GM12873 (cell line): ENCODE data around the gene NAV2.

ENCODE experiments used
- TF ChIP-seq, protein P1 (sequence below): IDR thresholded peaks from 2 replicates; pipeline ENCODE4 v1.5.1; 2012; ENCODE audit warnings: low read depth, mild to moderate bottlenecking, moderate library complexity, low read length, control low read depth; ENCODE audit not compliant: insufficient read depth; ENCODE audit errors: missing control alignments

NAV2 gene

DNA sequence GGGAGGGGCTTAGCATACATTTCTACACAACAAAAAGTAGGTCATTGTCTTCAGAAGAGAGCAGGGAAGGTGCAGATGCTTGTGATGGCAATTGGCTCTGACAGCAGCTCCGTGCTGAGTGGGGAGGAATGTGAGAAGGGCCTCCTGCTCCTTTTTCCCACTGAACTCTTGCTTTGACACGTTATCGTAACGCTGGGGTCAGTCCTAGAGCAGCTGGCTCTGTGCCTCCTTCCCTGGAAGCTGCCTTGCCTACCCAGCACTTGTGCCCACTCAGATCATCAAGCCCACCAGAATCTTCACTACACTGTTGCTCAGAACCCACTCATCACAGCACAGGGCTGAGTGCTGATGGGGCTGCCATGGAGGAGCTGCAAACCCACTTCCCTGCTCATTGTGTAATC, 14.9 kb upstream of the NAV2 start:
- TF ChIP-seq, protein P1, sequence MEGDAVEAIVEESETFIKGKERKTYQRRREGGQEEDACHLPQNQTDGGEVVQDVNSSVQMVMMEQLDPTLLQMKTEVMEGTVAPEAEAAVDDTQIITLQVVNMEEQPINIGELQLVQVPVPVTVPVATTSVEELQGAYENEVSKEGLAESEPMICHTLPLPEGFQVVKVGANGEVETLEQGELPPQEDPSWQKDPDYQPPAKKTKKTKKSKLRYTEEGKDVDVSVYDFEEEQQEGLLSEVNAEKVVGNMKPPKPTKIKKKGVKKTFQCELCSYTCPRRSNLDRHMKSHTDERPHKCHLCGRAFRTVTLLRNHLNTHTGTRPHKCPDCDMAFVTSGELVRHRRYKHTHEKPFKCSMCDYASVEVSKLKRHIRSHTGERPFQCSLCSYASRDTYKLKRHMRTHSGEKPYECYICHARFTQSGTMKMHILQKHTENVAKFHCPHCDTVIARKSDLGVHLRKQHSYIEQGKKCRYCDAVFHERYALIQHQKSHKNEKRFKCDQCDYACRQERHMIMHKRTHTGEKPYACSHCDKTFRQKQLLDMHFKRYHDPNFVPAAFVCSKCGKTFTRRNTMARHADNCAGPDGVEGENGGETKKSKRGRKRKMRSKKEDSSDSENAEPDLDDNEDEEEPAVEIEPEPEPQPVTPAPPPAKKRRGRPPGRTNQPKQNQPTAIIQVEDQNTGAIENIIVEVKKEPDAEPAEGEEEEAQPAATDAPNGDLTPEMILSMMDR, result no peak

DNA sequence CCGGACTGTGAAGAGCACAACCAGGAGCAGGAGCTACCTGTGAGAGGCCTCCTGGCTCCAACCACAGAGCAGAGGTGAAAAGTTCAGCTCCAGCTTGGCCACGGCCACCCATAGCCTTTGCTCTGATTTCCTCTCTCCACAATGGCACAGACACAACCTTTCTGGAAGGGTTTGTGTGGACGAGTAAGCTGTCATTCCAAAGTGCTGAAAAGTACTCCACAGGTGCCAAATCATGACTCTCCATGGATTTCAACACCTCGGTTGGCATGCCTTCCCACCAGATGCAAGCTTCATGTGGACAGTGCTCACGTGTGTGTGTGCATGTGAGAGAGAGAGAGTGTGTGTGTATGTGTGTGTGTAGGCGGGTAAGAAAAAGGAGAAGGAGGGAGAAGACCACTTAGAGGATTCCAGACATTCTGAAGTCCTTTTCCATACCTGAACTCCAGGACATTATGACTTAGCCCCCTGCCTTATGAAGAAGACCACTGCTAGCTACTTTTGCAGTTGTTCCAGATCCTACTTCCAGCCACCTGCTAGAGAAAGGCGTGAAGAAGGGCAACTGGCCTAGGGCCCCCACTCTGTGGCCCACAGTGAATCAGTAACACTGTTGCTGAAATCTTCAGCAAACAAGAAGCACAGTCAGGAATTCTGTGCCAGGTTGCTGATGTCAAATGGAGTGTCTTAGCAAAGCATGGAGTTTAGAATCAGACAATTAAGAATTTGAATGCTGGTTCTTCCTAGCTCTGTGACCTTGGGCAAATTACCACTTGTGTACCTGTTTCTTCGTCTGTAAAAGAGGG, 13.9 kb upstream of the NAV2 start:
- TF ChIP-seq, protein P1, result no peak

DNA sequence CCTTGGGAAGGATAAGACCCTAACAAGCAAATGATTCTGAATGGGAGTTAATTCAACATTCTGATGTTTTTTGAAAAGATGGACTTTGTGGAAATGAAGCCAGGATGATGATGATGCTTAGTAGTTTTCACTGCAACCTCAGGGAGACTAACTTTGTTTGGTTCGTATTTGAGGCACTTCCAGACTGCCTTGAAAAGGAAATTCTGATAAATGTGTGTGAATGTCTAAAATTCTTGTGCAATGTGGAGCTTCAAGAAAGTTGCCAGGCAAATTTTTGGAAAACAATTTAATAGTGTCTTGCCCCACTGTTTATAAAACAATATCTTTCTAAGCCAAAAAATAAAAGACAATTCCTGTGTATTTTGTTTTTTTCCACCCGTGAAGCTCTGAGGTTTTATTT, 11.2 kb upstream of the NAV2 start:
- TF ChIP-seq, protein P1, result no peak

DNA sequence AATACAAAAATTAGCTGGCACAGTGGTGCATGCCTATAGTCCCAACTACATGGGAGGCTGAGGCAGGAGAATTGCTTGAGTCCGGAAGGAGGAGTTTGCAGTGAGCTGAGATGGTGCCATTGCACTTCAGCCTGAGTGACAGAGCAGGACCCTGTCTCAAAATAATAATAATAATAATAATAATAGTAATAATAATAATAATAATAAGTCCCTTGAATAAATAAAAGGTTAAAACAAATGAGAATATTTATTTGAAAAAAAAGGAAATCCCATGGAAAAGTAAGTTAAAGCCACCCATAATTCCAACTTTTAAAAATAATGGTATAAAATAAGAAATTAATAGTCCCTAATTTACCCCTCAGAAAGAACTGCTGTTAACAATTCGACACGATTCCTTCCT, 10.0 kb upstream of the NAV2 start:
- TF ChIP-seq, protein P1, result no peak

DNA sequence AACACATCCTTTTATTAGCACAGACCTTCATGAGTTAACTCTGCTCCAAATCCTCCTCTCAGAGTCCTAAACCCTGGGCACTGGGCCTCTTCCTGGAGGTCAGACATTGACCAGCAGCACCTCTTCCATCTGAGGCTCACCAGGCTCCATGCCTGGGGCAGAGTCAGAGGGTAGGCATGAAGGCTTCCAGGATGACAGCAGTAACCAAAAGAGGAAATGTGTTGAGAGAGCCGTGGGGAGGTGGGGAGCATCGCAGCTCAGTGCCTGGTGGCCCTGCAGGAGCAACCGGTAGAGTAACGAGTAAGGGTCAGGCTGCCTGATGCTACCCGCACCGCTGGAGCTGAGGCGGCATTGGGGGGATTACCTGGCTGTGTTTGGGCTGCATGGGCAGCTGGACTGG, 9.4 kb upstream of the NAV2 start:
- TF ChIP-seq, protein P1, result no peak

DNA sequence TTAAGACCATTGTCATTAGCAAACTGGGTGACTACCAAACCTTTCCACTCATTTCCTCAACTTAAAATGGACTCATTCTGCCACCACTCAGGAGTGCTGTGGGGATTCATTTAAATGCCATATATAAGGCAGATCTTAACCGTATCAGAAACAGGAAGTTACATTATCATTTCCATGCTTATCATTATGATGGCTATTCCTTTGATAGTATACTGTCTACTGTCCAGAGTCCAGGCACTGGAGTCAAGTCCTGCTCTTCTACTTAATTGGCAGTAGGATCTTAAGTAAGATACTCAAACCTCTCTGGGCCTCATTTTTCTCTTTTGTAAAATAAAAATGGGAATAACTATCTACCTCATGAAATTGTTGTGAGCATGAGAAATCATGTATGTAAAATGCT, 8.4 kb upstream of the NAV2 start:
- TF ChIP-seq, protein P1, result no peak

DNA sequence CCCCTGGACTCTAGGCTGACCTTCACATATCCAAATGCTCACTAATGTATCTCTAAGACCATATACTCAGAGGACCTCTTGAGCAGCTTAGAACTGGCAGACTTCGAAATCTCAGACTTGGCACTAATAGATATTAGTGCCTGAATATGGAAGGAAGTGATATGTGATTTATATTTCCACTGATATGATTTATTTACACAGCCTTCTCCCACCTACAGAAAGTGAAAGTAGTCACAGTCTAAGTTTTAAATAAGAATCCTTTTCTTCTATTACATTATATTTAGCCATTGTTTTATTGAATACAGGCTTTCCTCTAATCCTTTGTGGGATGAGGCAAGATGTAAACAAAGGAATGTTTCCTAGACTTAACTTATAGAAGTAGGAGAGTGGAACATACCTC, 6.7 kb upstream of the NAV2 start:
- TF ChIP-seq, protein P1, result no peak
